Measurements from ENCODE around the gene ACHE.

DNA sequence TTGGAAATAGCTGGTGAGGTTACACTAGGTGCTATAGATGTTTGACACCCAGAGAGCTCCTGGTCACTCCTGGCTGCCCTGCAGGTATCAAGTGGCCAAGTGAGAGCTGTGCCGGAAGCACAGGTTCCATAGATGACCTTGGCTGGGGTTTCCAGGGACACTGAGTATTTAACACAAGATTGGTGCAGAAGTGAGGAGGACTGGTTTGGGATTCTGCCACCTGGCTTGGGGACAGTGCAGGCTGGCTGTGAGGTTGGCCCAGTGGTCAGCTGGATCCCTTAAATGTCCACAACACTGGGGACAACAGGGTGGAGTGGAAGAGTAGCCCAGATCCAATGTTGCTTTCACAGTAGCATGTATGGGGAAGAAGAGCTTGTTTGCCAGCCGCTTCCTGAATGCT, 5.3 kb upstream of the ACHE start:
- TF ChIP-seq, protein P1, sequence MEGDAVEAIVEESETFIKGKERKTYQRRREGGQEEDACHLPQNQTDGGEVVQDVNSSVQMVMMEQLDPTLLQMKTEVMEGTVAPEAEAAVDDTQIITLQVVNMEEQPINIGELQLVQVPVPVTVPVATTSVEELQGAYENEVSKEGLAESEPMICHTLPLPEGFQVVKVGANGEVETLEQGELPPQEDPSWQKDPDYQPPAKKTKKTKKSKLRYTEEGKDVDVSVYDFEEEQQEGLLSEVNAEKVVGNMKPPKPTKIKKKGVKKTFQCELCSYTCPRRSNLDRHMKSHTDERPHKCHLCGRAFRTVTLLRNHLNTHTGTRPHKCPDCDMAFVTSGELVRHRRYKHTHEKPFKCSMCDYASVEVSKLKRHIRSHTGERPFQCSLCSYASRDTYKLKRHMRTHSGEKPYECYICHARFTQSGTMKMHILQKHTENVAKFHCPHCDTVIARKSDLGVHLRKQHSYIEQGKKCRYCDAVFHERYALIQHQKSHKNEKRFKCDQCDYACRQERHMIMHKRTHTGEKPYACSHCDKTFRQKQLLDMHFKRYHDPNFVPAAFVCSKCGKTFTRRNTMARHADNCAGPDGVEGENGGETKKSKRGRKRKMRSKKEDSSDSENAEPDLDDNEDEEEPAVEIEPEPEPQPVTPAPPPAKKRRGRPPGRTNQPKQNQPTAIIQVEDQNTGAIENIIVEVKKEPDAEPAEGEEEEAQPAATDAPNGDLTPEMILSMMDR (IDR thresholded peaks at IDR 0.05) = no peak
- TF ChIP-seq POLR2A (IDR thresholded peaks at IDR 0.05; ENCODE audit: low read length) (no peak), PBX3 (IDR thresholded peaks at IDR 0.05) (no peak), RAD21 (conservative IDR thresholded peaks at IDR 0.05 in 1 of 2, IDR thresholded peaks at IDR 0.05 in 1 of 2) (no peak)
